ENCODE results near the gene CDR2L.

DNA sequence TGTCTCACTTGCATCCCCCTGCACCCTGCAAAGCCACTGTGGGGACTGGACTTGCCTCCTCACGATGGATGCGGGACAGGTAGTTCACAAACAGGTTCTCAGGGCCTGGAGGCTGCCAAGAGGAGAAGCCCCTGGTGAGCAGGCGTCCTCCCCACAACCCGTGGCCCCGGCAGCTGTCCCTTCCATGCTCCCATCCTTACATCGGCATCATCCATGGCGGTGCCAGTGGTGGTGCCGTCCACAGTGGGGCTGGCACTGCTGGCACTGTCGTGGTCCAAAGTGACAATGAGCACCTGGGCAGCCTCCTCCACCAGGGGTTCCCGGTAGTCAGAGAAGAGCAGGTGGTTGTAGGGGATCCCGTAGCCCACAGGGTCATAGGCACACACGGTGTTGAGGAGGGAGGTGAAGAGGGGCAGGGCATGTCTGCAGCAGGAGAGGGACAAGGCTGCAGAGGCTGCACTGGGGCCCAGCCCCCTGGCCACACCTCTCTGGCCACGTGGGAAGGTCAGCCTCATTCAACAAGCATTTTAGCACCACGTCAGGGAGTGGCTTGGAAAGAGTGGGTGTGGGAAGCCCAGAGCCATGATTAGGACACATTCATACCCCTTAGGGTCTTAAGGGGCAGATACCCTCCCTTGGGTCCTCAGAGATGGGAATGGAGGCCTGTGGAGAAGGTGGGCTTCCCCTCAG is 27.5 kb upstream of the CDR2L start:
- TF ChIP-seq, protein P1, sequence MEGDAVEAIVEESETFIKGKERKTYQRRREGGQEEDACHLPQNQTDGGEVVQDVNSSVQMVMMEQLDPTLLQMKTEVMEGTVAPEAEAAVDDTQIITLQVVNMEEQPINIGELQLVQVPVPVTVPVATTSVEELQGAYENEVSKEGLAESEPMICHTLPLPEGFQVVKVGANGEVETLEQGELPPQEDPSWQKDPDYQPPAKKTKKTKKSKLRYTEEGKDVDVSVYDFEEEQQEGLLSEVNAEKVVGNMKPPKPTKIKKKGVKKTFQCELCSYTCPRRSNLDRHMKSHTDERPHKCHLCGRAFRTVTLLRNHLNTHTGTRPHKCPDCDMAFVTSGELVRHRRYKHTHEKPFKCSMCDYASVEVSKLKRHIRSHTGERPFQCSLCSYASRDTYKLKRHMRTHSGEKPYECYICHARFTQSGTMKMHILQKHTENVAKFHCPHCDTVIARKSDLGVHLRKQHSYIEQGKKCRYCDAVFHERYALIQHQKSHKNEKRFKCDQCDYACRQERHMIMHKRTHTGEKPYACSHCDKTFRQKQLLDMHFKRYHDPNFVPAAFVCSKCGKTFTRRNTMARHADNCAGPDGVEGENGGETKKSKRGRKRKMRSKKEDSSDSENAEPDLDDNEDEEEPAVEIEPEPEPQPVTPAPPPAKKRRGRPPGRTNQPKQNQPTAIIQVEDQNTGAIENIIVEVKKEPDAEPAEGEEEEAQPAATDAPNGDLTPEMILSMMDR (IDR thresholded peaks at IDR 0.05): no peak
- no peak for TF ChIP-seq POLR2A (IDR thresholded peaks at IDR 0.05)

All from ovary (tissue), 3 donors.